Measurements from ENCODE around the gene CPED1. TPM values are rescaled to one million over a fixed set of nuclear protein-coding genes. Genes with fewer than 3 reads are reported as not detected.
A peak's percentile ranks its signal among the peaks of the same experiment; 100 is the strongest.

Gene CPED1
- total RNA-seq, 2 donors from 2014 or later = 4.0 to 15.9 TPM

- intact Hi-C loops (cut with DNase I) = no loop called here
- Histone ChIP-seq H3K4me1 (peaks cover 13% of the 10 kb centered on the region), H3K4me3 (peak within 1 kb of the TSS; percentile 34), H3K27ac (no peak within 1 kb of the TSS), H3K9ac (ENCODE audit: low read depth in 2 of 2, low read length in 2 of 2) (no peak within 1 kb of the TSS), H3K27me3 (peaks cover 48% of the 10 kb centered on the region), H3K36me3 (no peaks in the 10 kb centered on the region), H3K9me3 (no peaks in the 10 kb centered on the region)
- no peak for TF ChIP-seq CTCF (IDR thresholded peaks at IDR 0.05)
- DNase-seq = no peak
Observed at GRCh38 chr7:121328508-121329190, 340.1 kb downstream of the CPED1 start, which contains the start of gene WNT16. TSS of gene WNT16 (plus strand) at chr7:121329000. CDS start at chr7:121329293, 293 bp downstream.

GRCh38 chr7:121329191-121330052 lies 340.9 kb downstream of the CPED1 start:
- H3K4me3 ChIP-seq = peak overlapping the region; percentile 34
- no peak overlapping the region for H3K27ac ChIP-seq
- H3K36me3 ChIP-seq = no peaks in the 10 kb centered on the region
- H3K4me1 ChIP-seq = peaks cover 13% of the 10 kb centered on the region
- no peak for TF ChIP-seq CTCF (IDR thresholded peaks at IDR 0.05)
- H3K27me3 ChIP-seq = peaks cover 48% of the 10 kb centered on the region
- intact Hi-C loops (cut with DNase I) = loop anchor here (10.0 kb wide), 1 partner anchor 205 kb away; no protein-coding TSS in a partner anchor
- DNase-seq = peak; percentile 34
- H3K9me3 ChIP-seq = no peaks in the 10 kb centered on the region
- no peak overlapping the region for H3K9ac ChIP-seq (ENCODE audit: low read depth in 2 of 2, low read length in 2 of 2)

GRCh38 chr7:121330053-121330833 lies 341.7 kb downstream of the CPED1 start:
- Histone ChIP-seq H3K36me3 (no peaks in the 10 kb centered on the region), H3K27ac (no peak overlapping the region), H3K4me3 (peak overlapping the region; percentile 34), H3K9me3 (no peaks in the 10 kb centered on the region), H3K4me1 (peaks cover 13% of the 10 kb centered on the region), H3K27me3 (peaks cover 48% of the 10 kb centered on the region), H3K9ac (ENCODE audit: low read depth in 2 of 2, low read length in 2 of 2) (no peak overlapping the region)
- DNase-seq = no peak
- intact Hi-C loops (cut with DNase I) = loop anchor here (10.0 kb wide), 1 partner anchor 205 kb away; no protein-coding TSS in a partner anchor
- TF ChIP-seq CTCF (IDR thresholded peaks at IDR 0.05) = no peak

- H3K4me3 ChIP-seq = no peak overlapping the region
Observed at GRCh38 chr7:121331048-121331447, 342.5 kb downstream of the CPED1 start.

More at GRCh38 chr7:121331048-121331447, 342.5 kb downstream of the CPED1 start:
- Histone ChIP-seq H3K27me3 (peaks cover 48% of the 10 kb centered on the region), H3K9ac (ENCODE audit: low read depth in 2 of 2, low read length in 2 of 2) (no peak overlapping the region), H3K9me3 (no peaks in the 10 kb centered on the region), H3K36me3 (no peaks in the 10 kb centered on the region), H3K4me1 (peaks cover 13% of the 10 kb centered on the region), H3K27ac (no peak overlapping the region)
- intact Hi-C loops (cut with DNase I) = loop anchor here (10.0 kb wide), 1 partner anchor 206 kb away; no protein-coding TSS in a partner anchor
- no peak for DNase-seq
- no peak for TF ChIP-seq CTCF (IDR thresholded peaks at IDR 0.05)

Data from colonic mucosa (tissue), 4 donors.